ENCODE measurements around the gene ESYT2.
A peak's percentile ranks its signal among the peaks of the same experiment; 100 is the strongest.

The ESYT2 gene

GRCh38 chr7:158812684-158813083 lies 16.6 kb downstream of the ESYT2 start:
- H3K4me3 ChIP-seq (ENCODE audit: low read depth in 1 of 2, low read length in 1 of 2): no peak overlapping the region
- H3K27me3 ChIP-seq: no peaks in the 10 kb centered on the region
- peaks cover 15 to 29% of the 10 kb centered on the region in 2 experiments for H3K4me1 ChIP-seq (ENCODE audit: control insufficient read depth in 1 of 2, insufficient read depth in 1 of 2, low read depth in 1 of 2, low read length in 1 of 2)
- H3K27ac ChIP-seq: no peak overlapping the region
- TF ChIP-seq CTCF (IDR thresholded peaks at IDR 0.05): no peak
- H3K9me3 ChIP-seq: no peaks in the 10 kb centered on the region
- no peaks in the 10 kb centered on the region for H3K36me3 ChIP-seq

DNA sequence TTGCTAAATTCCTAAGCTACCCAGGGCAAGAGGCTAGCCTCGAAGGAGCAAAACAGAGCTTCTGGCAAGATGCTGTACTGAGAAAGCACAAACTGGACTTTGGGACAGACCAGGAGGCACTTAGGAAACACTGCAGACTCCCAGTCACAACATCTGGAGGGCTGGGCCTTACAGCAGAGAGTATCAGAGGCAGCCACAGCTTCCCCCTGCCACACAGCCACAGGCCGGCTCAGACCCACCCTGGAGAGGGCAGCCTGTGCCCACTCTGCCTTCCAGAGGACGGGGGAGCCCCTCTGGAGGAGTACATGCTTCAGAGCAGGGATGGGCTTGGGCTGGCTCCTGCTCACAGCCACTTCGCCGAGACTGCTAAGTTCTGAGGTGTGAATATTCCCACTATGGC lies 17.4 kb downstream of the ESYT2 start:
- Histone ChIP-seq H3K27ac (peak overlapping the region; percentile 74), H3K27me3 (no peaks in the 10 kb centered on the region), H3K4me1 (ENCODE audit: control insufficient read depth in 1 of 2, insufficient read depth in 1 of 2, low read depth in 1 of 2, low read length in 1 of 2) (peaks cover 15 to 29% of the 10 kb centered on the region in 2 experiments), H3K9me3 (no peaks in the 10 kb centered on the region), H3K4me3 (ENCODE audit: low read depth in 1 of 2, low read length in 1 of 2) (no peak overlapping the region), H3K36me3 (no peaks in the 10 kb centered on the region)
- no peak for TF ChIP-seq CTCF (IDR thresholded peaks at IDR 0.05)

DNA sequence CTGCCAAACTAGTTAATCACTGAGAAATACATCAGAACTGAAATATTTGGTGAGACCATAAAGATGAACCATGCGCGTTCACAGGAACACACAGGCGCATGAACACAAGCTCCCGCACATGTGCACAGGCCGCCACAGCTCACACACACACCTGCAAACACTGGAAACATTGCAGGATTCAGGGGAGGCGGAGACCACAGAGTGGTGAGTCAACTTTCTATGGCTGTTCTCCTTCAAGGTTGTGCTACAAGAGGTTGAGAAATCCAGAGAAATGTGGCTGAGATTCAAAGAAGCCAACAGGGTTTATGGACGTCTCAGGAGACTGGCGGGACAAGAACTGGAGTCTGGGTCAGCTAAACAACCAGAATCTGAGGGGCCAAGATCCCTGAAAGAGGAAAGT lies 17.8 kb downstream of the ESYT2 start:
- no peak for TF ChIP-seq CTCF (IDR thresholded peaks at IDR 0.05)
- no peaks in the 10 kb centered on the region for H3K36me3 ChIP-seq
- no peaks in the 10 kb centered on the region for H3K9me3 ChIP-seq
- H3K4me1 ChIP-seq (ENCODE audit: control insufficient read depth in 1 of 2, insufficient read depth in 1 of 2, low read depth in 1 of 2, low read length in 1 of 2): peaks cover 15 to 29% of the 10 kb centered on the region in 2 experiments
- H3K27ac ChIP-seq: peak overlapping the region; percentile 74
- H3K4me3 ChIP-seq (ENCODE audit: low read depth in 1 of 2, low read length in 1 of 2): no peak overlapping the region
- no peaks in the 10 kb centered on the region for H3K27me3 ChIP-seq

- Histone ChIP-seq H3K4me1 (ENCODE audit: control insufficient read depth in 1 of 2, insufficient read depth in 1 of 2, low read depth in 1 of 2, low read length in 1 of 2) (peaks cover 15 to 29% of the 10 kb centered on the region in 2 experiments), H3K4me3 (ENCODE audit: low read depth in 1 of 2, low read length in 1 of 2) (no peak overlapping the region)
- no peak for TF ChIP-seq CTCF (IDR thresholded peaks at IDR 0.05)
Observed at GRCh38 chr7:158810846-158811245, 18.5 kb downstream of the ESYT2 start.

DNA sequence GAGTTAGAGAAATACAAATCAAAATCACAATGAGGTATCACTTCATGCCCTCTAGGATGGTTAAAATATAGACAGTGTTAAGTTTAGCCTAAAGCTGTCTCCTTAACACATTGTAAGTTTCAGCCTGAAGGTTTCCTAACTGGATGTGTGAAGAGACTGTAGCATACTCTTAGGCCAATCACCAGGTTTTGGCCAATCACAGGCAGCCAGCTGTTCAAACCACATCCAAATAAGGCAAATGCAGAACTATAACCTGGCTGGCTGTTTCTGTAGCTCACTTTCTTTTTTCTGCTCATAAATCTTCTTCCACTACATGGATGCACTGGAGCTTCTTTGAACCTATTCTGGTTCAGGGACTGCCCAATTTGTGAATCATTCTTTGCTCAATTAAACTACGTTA lies 19.7 kb downstream of the ESYT2 start:
- H3K4me1 ChIP-seq (ENCODE audit: control insufficient read depth in 1 of 2, insufficient read depth in 1 of 2, low read depth in 1 of 2, low read length in 1 of 2): peaks cover 15 to 19% of the 10 kb centered on the region in 2 experiments
- peak overlapping the region; percentile 74 for H3K27ac ChIP-seq
- no peaks in the 10 kb centered on the region for H3K9me3 ChIP-seq
- H3K4me3 ChIP-seq (ENCODE audit: low read depth in 1 of 2, low read length in 1 of 2): no peak overlapping the region
- no peak for TF ChIP-seq CTCF (IDR thresholded peaks at IDR 0.05)
- no peaks in the 10 kb centered on the region for H3K36me3 ChIP-seq
- no peaks in the 10 kb centered on the region for H3K27me3 ChIP-seq

More at GRCh38 chr7:158810846-158811245, 18.5 kb downstream of the ESYT2 start:
- H3K9me3 ChIP-seq: no peaks in the 10 kb centered on the region
- peak overlapping the region; percentile 74 for H3K27ac ChIP-seq
- no peaks in the 10 kb centered on the region for H3K27me3 ChIP-seq
- no peaks in the 10 kb centered on the region for H3K36me3 ChIP-seq

DNA sequence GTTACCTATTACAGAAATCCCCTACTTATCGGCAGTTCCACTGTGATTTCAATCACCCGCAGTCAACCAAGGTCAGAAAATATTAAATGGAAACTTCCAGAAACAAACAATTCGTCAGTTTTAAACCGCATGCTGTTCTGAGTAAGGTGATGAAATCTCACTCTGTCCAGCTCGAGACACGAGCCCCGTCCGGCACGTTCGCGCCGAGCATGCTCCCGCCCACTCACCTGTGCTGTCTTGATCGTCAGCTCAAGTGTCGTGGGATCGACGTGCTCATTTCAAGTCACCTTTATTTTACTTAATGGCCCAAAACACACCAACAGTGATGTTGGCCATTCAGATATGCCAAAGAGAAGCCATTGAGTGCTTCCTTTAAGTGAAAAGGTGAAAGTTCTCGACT lies 21.2 kb downstream of the ESYT2 start:
- Histone ChIP-seq H3K36me3 (no peaks in the 10 kb centered on the region), H3K27ac (no peak overlapping the region), H3K27me3 (no peaks in the 10 kb centered on the region), H3K9me3 (no peaks in the 10 kb centered on the region), H3K4me1 (ENCODE audit: control insufficient read depth in 1 of 2, insufficient read depth in 1 of 2, low read depth in 1 of 2, low read length in 1 of 2) (peaks cover 16 to 18% of the 10 kb centered on the region in 2 experiments), H3K4me3 (ENCODE audit: low read depth in 1 of 2, low read length in 1 of 2) (no peak overlapping the region)
- no peak for TF ChIP-seq CTCF (IDR thresholded peaks at IDR 0.05)

Measured in neutrophil (primary cell).